HEK293T (cell line): ENCODE data around the gene ZNF608.
A peak's percentile ranks its signal among the peaks of the same experiment; 100 is the strongest.

Source experiments
- CTBP1 ChIP-seq: fragments of 450-650 bp; IDR thresholded peaks from 2 replicates; pipeline ENCODE4 v1.6.1; 2016; ENCODE audit warnings: borderline replicate concordance
- ELF4 ChIP-seq: fragments of 450-650 bp; IDR thresholded peaks from 2 replicates; pipeline ENCODE4 v1.6.1; 2017; ENCODE audit warnings: antibody characterized with exemption
- FOXA1 ChIP-seq: fragments of 450-650 bp; IDR thresholded peaks from 2 replicates; pipeline ENCODE4 v1.6.1; 2016; ENCODE audit warnings: mild to moderate bottlenecking
- L3MBTL2 ChIP-seq: fragments of 450-650 bp; conservative IDR thresholded peaks from 2 replicates; pipeline ENCODE4 v1.6.1; 2016; ENCODE audit warnings: mild to moderate bottlenecking
- NFRKB ChIP-seq: fragments of 450-650 bp; IDR thresholded peaks from 2 replicates; pipeline ENCODE4 v1.6.1; 2016; ENCODE audit warnings: mild to moderate bottlenecking, moderate library complexity
- SP1 ChIP-seq: fragments of 450-650 bp; IDR thresholded peaks from 2 replicates; pipeline ENCODE4 v1.6.1; 2017

DNA sequence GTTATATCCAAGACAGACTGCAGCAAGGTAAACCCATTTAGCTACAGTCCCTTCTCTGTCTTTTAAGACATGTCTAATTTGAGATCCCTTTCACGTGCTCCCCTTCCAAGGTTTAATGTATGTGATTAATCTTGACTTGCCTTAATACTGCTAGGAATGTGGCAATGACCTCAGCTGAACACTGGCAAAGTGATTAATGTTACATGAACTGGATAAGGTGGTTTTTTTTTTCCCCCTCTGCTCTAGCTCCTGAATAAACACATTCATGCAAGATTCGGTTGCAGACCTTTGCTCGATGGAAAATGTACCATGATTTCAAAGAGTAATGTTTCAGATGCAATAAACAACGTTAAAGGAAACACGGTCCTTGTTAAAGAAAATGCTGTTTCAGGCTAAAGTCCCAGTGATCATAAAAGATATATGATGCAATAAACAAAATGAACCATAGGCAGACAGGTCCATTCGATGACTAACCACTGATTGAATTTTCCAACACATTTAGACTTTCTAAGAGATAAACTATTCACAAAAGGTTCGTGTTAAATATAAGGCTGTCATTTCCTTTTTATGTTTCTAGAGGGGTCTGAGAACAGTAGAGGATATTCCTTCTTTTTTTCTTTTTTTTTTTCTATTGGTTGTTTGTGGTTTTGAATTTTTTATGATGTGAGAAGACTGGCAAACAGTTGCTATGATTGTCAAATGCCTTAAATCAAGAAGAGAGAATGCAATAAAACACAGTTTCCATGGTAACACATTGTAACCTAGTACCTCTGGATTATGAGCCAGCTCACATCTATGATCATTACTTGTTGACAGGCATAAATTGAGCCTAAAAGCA lies 44.7 kb upstream of the ZNF608 start:
- TF ChIP-seq FOXA1 (no peak), CTBP1 (peak; percentile 91), SP1 (no peak), NFRKB (no peak), L3MBTL2 (no peak; the same call in 1 of the 2 replicates), ELF4 (no peak)
